ENCODE results near the gene ATG2B. TPM values are rescaled to one million over a fixed set of nuclear protein-coding genes. Genes with fewer than 3 reads are reported as not detected.

Gene ATG2B
- total RNA-seq, 2 experiments from 2014 or later = 15.7 to 23.7 TPM

DNA sequence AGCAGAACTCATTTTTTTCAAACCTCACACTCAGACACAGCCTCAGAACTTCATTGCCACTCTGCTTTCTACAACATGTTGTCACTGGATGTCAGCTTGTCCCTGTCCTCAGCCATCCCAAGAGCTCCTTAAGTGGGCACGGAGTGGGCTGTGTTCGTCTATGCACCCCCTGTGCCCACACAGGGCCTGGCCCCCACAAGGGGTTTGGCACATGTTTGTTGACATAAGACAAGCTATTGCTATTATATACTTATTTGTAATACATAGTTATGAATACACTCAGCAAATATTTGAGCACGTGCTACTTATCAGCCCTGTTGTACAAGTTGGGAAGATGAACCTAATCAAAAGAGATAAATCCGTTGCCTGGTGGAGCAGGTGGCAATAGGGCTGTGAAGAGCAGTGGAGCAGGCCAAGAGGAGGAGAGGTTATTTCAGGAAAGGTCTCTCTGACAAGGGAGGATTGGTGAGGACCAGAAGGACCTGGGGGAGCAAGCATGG, 111.4 kb downstream of the ATG2B start:
- no peaks in the 10 kb centered on the region for H3K79me2 ChIP-seq (ENCODE audit: insufficient read depth, low read depth, low read length)
- no peak overlapping the region for H2AFZ ChIP-seq (ENCODE audit: low read length)
- H4K20me1 ChIP-seq (ENCODE audit: insufficient read depth, low read length) = no peaks in the 10 kb centered on the region
- no peak for DNase-seq (ENCODE audit: low spot score)
- H3K36me3 ChIP-seq (ENCODE audit: insufficient read depth, low read length) = no peaks in the 10 kb centered on the region
- H3K9me2 ChIP-seq (ENCODE audit: insufficient read depth, low read length) = no peaks in the 10 kb centered on the region
- H3K4me1 ChIP-seq (ENCODE audit: insufficient read depth, low read length, poor library complexity, severe bottlenecking) = no peaks in the 10 kb centered on the region
- H3K9me3 ChIP-seq (ENCODE audit: low read length) = no peaks in the 10 kb centered on the region
- no TSS peak for BruUV-seq (replicated peaks)
- H3K4me3 ChIP-seq (ENCODE audit: low read depth, low read length, poor library complexity, severe bottlenecking) = no peak overlapping the region
- no peak overlapping the region for H3K27ac ChIP-seq (ENCODE audit: low read depth, low read length, poor library complexity, severe bottlenecking)
- ChIA-PET CTCF (ENCODE audit: unreplicated experiment) (no interaction called here), POLR2A (no interaction called here)
- H3K4me2 ChIP-seq (ENCODE audit: low read length) = no peak overlapping the region
- intact Hi-C loops (cut with micrococcal nuclease; ENCODE audit: unreplicated experiment) = no loop called here
- TF ChIP-seq EZH2phosphoT487 (IDR thresholded peaks at IDR 0.05; ENCODE audit: borderline replicate concordance, low read depth, low read length) (no peak), CTCF (conservative IDR thresholded peaks at IDR 0.05; ENCODE audit: low read length) (no peak)

- no TSS peak for BruUV-seq (replicated peaks)
- Histone ChIP-seq H2AFZ (ENCODE audit: low read length) (no peak overlapping the region), H3K79me2 (ENCODE audit: insufficient read depth, low read depth, low read length) (no peaks in the 10 kb centered on the region), H4K20me1 (ENCODE audit: insufficient read depth, low read length) (no peaks in the 10 kb centered on the region), H3K36me3 (ENCODE audit: insufficient read depth, low read length) (no peaks in the 10 kb centered on the region), H3K9me2 (ENCODE audit: insufficient read depth, low read length) (no peaks in the 10 kb centered on the region), H3K27ac (ENCODE audit: low read depth, low read length, poor library complexity, severe bottlenecking) (no peak overlapping the region), H3K4me2 (ENCODE audit: low read length) (no peak overlapping the region), H3K9me3 (ENCODE audit: low read length) (no peaks in the 10 kb centered on the region), H3K4me1 (ENCODE audit: insufficient read depth, low read length, poor library complexity, severe bottlenecking) (no peaks in the 10 kb centered on the region), H3K4me3 (ENCODE audit: low read depth, low read length, poor library complexity, severe bottlenecking) (no peak overlapping the region)
- no peak for DNase-seq (ENCODE audit: low spot score)
- intact Hi-C loops (cut with micrococcal nuclease; ENCODE audit: unreplicated experiment) = no loop called here
- TF ChIP-seq EZH2phosphoT487 (IDR thresholded peaks at IDR 0.05; ENCODE audit: borderline replicate concordance, low read depth, low read length) (no peak), CTCF (conservative IDR thresholded peaks at IDR 0.05; ENCODE audit: low read length) (no peak)
- ChIA-PET CTCF (ENCODE audit: unreplicated experiment) (no interaction called here), POLR2A (interaction anchor here (0.6 to 0.7 kb wide), 2 partner anchors 26 to 83 kb away, joined by 3 read pairs; no protein-coding TSS in a partner anchor)
These were observed 112.7 kb downstream of the ATG2B start for GRCh38 chr14:96250485-96250884.

DNA sequence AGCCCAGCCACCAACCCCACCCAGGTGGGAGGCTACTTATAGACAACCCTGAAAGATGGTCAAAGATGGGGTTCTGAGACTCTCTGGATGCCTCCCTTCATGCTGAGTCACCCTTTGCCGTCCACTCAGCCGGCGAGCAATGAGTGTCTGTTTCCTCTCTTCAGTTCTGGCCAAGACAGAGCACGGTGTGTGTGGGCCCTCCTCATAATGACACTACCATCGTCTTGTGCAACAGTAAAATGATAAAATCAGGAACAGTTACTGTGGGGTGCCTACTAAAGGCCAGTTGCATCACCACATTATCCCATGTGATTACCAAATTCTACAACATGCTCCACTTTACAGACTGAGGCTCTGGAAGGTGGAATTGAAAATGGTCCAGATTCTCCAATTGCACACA, 114.1 kb downstream of the ATG2B start:
- H3K9me2 ChIP-seq (ENCODE audit: insufficient read depth, low read length) = no peaks in the 10 kb centered on the region
- H3K4me2 ChIP-seq (ENCODE audit: low read length) = no peak overlapping the region
- no peak overlapping the region for H3K4me3 ChIP-seq (ENCODE audit: low read depth, low read length, poor library complexity, severe bottlenecking)
- no peaks in the 10 kb centered on the region for H3K36me3 ChIP-seq (ENCODE audit: insufficient read depth, low read length)
- H3K9me3 ChIP-seq (ENCODE audit: low read length) = no peaks in the 10 kb centered on the region
- no peak overlapping the region for H3K27ac ChIP-seq (ENCODE audit: low read depth, low read length, poor library complexity, severe bottlenecking)
- no peaks in the 10 kb centered on the region for H3K4me1 ChIP-seq (ENCODE audit: insufficient read depth, low read length, poor library complexity, severe bottlenecking)
- H4K20me1 ChIP-seq (ENCODE audit: insufficient read depth, low read length) = no peaks in the 10 kb centered on the region
- POLR2A ChIA-PET = no interaction called here
- TF ChIP-seq EZH2phosphoT487 (IDR thresholded peaks at IDR 0.05; ENCODE audit: borderline replicate concordance, low read depth, low read length) = no peak
- TF ChIP-seq CTCF (conservative IDR thresholded peaks at IDR 0.05; ENCODE audit: low read length) = no peak
- H2AFZ ChIP-seq (ENCODE audit: low read length) = no peak overlapping the region
- intact Hi-C loops (cut with micrococcal nuclease; ENCODE audit: unreplicated experiment) = no loop called here
- BruUV-seq (replicated peaks) = no TSS peak
- CTCF ChIA-PET (ENCODE audit: unreplicated experiment) = no interaction called here
- H3K79me2 ChIP-seq (ENCODE audit: insufficient read depth, low read depth, low read length) = no peaks in the 10 kb centered on the region
- no peak for DNase-seq (ENCODE audit: low spot score)

Data from OCI-LY7 (cell line).